Measurements from ENCODE around the gene PTGS1.

- TF ChIP-seq GATA2 (IDR thresholded peaks at IDR 0.05; ENCODE audit: low read depth, low read length) (no peak), GATA3 (IDR thresholded peaks at IDR 0.05; ENCODE audit: low read depth, low read length) (no peak)
Observed at GRCh38 chr9:122389195-122389594, 18.4 kb downstream of the PTGS1 start.

All from SH-SY5Y (cell line).